Keratinocyte (primary cell): ENCODE data around the gene DUSP16.

Source experiments
- CTCF ChIP-seq, 3 experiments: IDR thresholded peaks in 1 of 3; conservative IDR thresholded peaks in 1 of 3; optimal IDR thresholded peaks in 1 of 3; 2 replicates in 2 of 3; 3 replicates in 1 of 3; pipeline versions ENCODE3 to v1.5.1; 2011; ENCODE audit warnings: low read length in 3 of 3, mild to moderate bottlenecking in 3 of 3, moderate library complexity in 2 of 3, control low read depth in 1 of 3, inconsistent platforms in 1 of 3; ENCODE audit not compliant: insufficient read depth in 2 of 3; ENCODE audit errors: extremely low read depth in 1 of 3
- EZH2 ChIP-seq: IDR thresholded peaks from one replicate; pipeline ENCODE4 v1.6.1; 2012; ENCODE audit warnings: inconsistent platforms, mild to moderate bottlenecking, low read length, moderate library complexity

- TF ChIP-seq CTCF (optimal IDR thresholded peaks at IDR 0.05 in 1 of 3, IDR thresholded peaks at IDR 0.05 in 1 of 3, conservative IDR thresholded peaks at IDR 0.05 in 1 of 3; ENCODE audit: extremely low read depth in 1 of 3, insufficient read depth in 2 of 3, low read length in 3 of 3) (no peak), EZH2 (no peak)
Measured at GRCh38 chr12:12442548-12443071, 120.1 kb downstream of the DUSP16 start.
